K562 (cell line): ENCODE data around the gene GIT2. TPM values are rescaled to one million over a fixed set of nuclear protein-coding genes. Genes with fewer than 3 reads are reported as not detected.

Experiments used
- DACH1 ChIP-seq: fragments of 450-650 bp; IDR thresholded peaks from 2 replicates; pipeline ENCODE4 v1.6.1; 2018; ENCODE audit not compliant: partially characterized antibody
- HNRNPLL ChIP-seq: fragments of 200-400 bp; formaldehyde crosslinking; IDR thresholded peaks from 2 replicates; pipeline ENCODE4 v1.6.1; 2017; ENCODE audit warnings: low read length, low read depth, mild to moderate bottlenecking; ENCODE audit not compliant: poor library complexity, severe bottlenecking
- IFI16 ChIP-seq: fragments of 250-450 bp; sonication (Bioruptor Pico); IDR thresholded peaks from 2 replicates; pipeline ENCODE4 v2.1.2; 2022; ENCODE audit warnings: mild to moderate bottlenecking, inconsistent platforms
- JUN ChIP-seq, 2 experiments: sonication (generic) in 1 of 2; formaldehyde crosslinking in 1 of 2; IDR thresholded peaks; 2 replicates each; pipeline versions ENCODE4 v1.6.1 to v1.8.0; 2012 to 2022; ENCODE audit warnings: borderline replicate concordance in 2 of 2, mild to moderate bottlenecking in 2 of 2, improper control_type of control experiment in 1 of 2, low read depth in 1 of 2, low read length in 1 of 2, missing genetic modification reagents in 1 of 2
- KLF1 ChIP-seq: fragments of 450-650 bp; IDR thresholded peaks from 2 replicates; pipeline ENCODE4 v1.6.1; 2016; ENCODE audit warnings: missing genetic modification characterization, missing compliant biosample characterization
- MBD2 ChIP-seq: sonication (generic); IDR thresholded peaks from 2 replicates; pipeline ENCODE4 v1.6.1; 2016; ENCODE audit warnings: low read depth, borderline replicate concordance
- NBN ChIP-seq: fragments of 450-650 bp; IDR thresholded peaks from 2 replicates; pipeline ENCODE4 v1.6.1; 2016; ENCODE audit warnings: low read depth, mild to moderate bottlenecking
- PRMT5 ChIP-seq: sonication (generic); formaldehyde crosslinking; IDR thresholded peaks from 2 replicates; pipeline ENCODE4 v1.5.0; 2020; ENCODE audit warnings: missing genetic modification reagents
- PTRF ChIP-seq: fragments of 450-650 bp; IDR thresholded peaks from 2 replicates; pipeline ENCODE4 v1.6.1; 2016; ENCODE audit warnings: mild to moderate bottlenecking, missing genetic modification characterization, missing compliant biosample characterization
- XRCC3 ChIP-seq: fragments of 450-650 bp; IDR thresholded peaks from 2 replicates; pipeline ENCODE4 v1.6.1; 2017; ENCODE audit warnings: mild to moderate bottlenecking, moderate library complexity
- ZNF347 ChIP-seq: fragments of 450-650 bp; formaldehyde crosslinking; IDR thresholded peaks from 2 replicates; pipeline ENCODE4 v1.4.0; 2020; ENCODE audit warnings: low read depth, mild to moderate bottlenecking, moderate library complexity
- polyA plus RNA-seq, 8 experiments: library from polyadenylated mRNA; depleted of rRNA in 4 of 8; stranded (reverse) in 5 of 8; unstranded in 3 of 8; fragments of >200 nt; fragmentation: Nextera tagmentation in 2 of 8; fragmentation: Illumina TruSeq in 1 of 8; extraction: Ambion mirVana in 2 of 8; extraction: Trizol in 1 of 8; gene quantifications; 2 replicates each; pipeline versions ENCODE4 v1.2.1 to v1.2.3, GENCODE V29; 2011 to 2014; ENCODE audit warnings: inconsistent platforms in 1 of 8, missing spikeins in 1 of 8
- total RNA-seq, 7 experiments: library from RNA; depleted of rRNA in 6 of 7; stranded (reverse); fragments of >200 nt in 6 of 7; fragmentation: Illumina TruSeq in 2 of 7; extraction: Trizol in 2 of 7; gene quantifications; 2 replicates each; pipeline versions ENCODE4 v1.2.1 to v1.2.3, GENCODE V29; 2011 to 2021; ENCODE audit warnings: low replicate concordance in 1 of 7
- TF ChIP-seq, protein P1 (sequence below): fragments of 450-650 bp; formaldehyde crosslinking; IDR thresholded peaks from 2 replicates; pipeline ENCODE4 v1.4.0; 2022; ENCODE audit warnings: missing genetic modification characterization
- TF ChIP-seq, protein P2 (sequence below): fragments of 250-450 bp; sonication (Bioruptor Pico); IDR thresholded peaks from 2 replicates; pipeline ENCODE4 v1.8.0; 2021; ENCODE audit warnings: moderate library complexity, mild to moderate bottlenecking, inconsistent platforms
- TF ChIP-seq, protein P3 (sequence below): fragments of 450-650 bp; IDR thresholded peaks from 2 replicates; pipeline ENCODE4 v1.6.1; 2017; ENCODE audit warnings: antibody characterized with exemption, mild to moderate bottlenecking
- TF ChIP-seq, protein P4 (sequence below): sonication (generic); formaldehyde crosslinking; IDR thresholded peaks from 2 replicates; pipeline ENCODE4 v1.8.0; 2022; ENCODE audit warnings: mild to moderate bottlenecking, low read depth, missing genetic modification reagents

GIT2 gene
- total and polyA plus RNA-seq, 9 of the 15 experiments (the other 6 are each of a cell fraction or from before 2014, with no cell fraction given): 4.0 to 30.4 (median 23.5) TPM

DNA sequence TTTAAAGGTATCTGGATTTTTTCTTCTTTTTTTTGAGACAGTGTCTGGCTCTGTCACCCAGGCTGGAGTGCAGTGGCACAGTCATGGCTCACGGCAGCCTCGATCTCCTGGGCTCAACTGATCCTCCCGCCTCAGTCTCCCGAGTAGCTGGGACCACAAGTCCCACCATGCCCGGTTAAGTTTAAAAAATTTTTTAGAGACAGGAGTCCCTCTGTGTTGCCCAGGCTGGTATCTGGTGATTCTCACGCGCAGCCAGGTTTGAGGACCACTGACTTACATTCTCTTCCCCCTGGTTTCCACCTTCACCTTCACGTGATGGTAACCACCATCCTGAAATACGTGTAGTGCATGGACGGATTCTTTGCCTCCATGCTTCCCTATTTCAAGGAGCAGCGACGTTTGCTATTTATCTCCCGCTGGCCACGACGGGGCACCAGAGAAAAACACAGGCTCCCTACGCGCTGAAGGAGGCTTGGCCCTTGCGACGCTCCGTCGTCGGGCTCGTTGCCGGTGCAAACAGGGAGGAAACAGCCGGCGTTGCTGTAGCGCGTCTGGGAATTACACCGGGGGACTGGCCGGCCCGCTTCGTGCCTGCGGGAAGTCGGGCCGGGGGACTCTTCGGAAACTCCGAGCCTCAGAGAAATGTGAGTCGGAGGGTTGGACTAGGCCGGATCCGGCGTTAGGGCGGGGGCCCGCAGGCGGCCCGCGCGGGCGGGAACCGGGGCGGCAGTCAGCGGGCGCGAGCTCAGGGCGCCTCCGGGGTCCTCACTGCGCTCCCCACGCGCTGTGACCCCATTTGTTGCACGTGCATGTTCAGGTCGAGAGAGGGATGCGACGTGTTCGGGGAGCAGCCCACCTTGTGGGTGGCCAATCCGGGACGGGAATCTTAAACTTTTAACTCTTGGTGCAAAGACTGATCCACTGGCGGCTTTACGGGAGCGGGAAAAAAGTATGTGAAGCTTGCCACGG lies 96.1 kb downstream of the GIT2 start, which contains the start of gene TCHP (continued):
- TF ChIP-seq, protein P1, sequence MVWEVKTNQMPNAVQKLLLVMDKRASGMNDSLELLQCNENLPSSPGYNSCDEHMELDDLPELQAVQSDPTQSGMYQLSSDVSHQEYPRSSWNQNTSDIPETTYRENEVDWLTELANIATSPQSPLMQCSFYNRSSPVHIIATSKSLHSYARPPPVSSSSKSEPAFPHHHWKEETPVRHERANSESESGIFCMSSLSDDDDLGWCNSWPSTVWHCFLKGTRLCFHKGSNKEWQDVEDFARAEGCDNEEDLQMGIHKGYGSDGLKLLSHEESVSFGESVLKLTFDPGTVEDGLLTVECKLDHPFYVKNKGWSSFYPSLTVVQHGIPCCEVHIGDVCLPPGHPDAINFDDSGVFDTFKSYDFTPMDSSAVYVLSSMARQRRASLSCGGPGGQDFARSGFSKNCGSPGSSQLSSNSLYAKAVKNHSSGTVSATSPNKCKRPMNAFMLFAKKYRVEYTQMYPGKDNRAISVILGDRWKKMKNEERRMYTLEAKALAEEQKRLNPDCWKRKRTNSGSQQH: no peak
- TF ChIP-seq MBD2 (0 out of 2 replicates have a peak, but pooled peaks have one; percentile 35), IFI16 (no peak), JUN (IDR thresholded peaks at IDR 0.05; ENCODE audit: borderline replicate concordance, low read depth, low read length) (no peak), JUN (CRISPR knock-in tag; IDR thresholded peaks at IDR 0.05; ENCODE audit: borderline replicate concordance) (0 out of 2 replicates have a peak, but pooled peaks have one; percentile 73), PTRF (tag) (no peak), ZNF347 (no peak), KLF1 (tag) (no peak), HNRNPLL (peak; percentile 19), PRMT5 (CRISPR knock-in tag) (no peak), DACH1 (peak; percentile 19), NBN (peak; percentile 76), XRCC3 (no peak)
- TF ChIP-seq, protein P2, sequence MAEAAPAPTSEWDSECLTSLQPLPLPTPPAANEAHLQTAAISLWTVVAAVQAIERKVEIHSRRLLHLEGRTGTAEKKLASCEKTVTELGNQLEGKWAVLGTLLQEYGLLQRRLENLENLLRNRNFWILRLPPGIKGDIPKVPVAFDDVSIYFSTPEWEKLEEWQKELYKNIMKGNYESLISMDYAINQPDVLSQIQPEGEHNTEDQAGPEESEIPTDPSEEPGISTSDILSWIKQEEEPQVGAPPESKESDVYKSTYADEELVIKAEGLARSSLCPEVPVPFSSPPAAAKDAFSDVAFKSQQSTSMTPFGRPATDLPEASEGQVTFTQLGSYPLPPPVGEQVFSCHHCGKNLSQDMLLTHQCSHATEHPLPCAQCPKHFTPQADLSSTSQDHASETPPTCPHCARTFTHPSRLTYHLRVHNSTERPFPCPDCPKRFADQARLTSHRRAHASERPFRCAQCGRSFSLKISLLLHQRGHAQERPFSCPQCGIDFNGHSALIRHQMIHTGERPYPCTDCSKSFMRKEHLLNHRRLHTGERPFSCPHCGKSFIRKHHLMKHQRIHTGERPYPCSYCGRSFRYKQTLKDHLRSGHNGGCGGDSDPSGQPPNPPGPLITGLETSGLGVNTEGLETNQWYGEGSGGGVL: no peak
- TF ChIP-seq, protein P3, sequence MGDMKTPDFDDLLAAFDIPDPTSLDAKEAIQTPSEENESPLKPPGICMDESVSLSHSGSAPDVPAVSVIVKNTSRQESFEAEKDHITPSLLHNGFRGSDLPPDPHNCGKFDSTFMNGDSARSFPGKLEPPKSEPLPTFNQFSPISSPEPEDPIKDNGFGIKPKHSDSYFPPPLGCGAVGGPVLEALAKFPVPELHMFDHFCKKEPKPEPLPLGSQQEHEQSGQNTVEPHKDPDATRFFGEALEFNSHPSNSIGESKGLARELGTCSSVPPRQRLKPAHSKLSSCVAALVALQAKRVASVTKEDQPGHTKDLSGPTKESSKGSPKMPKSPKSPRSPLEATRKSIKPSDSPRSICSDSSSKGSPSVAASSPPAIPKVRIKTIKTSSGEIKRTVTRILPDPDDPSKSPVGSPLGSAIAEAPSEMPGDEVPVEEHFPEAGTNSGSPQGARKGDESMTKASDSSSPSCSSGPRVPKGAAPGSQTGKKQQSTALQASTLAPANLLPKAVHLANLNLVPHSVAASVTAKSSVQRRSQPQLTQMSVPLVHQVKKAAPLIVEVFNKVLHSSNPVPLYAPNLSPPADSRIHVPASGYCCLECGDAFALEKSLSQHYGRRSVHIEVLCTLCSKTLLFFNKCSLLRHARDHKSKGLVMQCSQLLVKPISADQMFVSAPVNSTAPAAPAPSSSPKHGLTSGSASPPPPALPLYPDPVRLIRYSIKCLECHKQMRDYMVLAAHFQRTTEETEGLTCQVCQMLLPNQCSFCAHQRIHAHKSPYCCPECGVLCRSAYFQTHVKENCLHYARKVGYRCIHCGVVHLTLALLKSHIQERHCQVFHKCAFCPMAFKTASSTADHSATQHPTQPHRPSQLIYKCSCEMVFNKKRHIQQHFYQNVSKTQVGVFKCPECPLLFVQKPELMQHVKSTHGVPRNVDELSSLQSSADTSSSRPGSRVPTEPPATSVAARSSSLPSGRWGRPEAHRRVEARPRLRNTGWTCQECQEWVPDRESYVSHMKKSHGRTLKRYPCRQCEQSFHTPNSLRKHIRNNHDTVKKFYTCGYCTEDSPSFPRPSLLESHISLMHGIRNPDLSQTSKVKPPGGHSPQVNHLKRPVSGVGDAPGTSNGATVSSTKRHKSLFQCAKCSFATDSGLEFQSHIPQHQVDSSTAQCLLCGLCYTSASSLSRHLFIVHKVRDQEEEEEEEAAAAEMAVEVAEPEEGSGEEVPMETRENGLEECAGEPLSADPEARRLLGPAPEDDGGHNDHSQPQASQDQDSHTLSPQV: peak; percentile 65; the same call in 1 of the 2 replicates
- TF ChIP-seq, protein P4, sequence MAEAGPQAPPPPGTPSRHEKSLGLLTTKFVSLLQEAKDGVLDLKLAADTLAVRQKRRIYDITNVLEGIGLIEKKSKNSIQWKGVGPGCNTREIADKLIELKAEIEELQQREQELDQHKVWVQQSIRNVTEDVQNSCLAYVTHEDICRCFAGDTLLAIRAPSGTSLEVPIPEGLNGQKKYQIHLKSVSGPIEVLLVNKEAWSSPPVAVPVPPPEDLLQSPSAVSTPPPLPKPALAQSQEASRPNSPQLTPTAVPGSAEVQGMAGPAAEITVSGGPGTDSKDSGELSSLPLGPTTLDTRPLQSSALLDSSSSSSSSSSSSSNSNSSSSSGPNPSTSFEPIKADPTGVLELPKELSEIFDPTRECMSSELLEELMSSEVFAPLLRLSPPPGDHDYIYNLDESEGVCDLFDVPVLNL: no peak
